ENCODE data around the gene CCDC124. TPM values are rescaled to one million over a fixed set of nuclear protein-coding genes. Genes with fewer than 3 reads are reported as not detected.

Gene CCDC124
- total and polyA plus RNA-seq, 10 of the 15 experiments (the other 5 are each of a cell fraction or from before 2014, with no cell fraction given) = 3.7 to 184 (median 51.8) TPM

DNA sequence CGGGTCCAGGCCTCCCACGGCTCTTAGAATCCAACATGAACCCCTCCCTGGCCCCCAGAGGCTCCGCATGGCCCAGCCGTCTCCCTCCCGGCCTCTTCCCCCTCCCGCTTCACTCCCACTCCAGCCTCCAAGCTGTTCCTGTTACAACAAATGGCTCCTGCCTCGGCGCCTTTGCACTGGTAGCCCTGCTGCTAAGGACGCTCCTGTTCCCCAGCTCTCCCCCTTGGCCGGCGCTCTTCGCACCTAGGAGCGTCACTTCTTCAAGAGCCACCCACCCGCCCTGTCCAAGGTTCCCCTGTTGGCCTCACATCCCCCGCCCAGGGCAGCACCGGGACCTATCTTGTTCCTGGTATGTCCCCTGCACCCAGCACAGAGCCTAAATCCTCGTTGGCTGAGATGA lies 9.4 kb downstream of the CCDC124 start:
- intact Hi-C loops (cut with micrococcal nuclease; ENCODE audit: unreplicated experiment) (no loop called here), in situ Hi-C loops (cut with MboI) (loop anchor here (10.0 kb wide), 1 partner anchor 53 kb away; no protein-coding TSS in a partner anchor)
- H3K27ac ChIP-seq (ENCODE audit: control insufficient read depth, insufficient read depth) = no peak overlapping the region
- no TSS peak for BruUV-seq (replicated peaks)
- SMC1A ChIA-PET (ENCODE audit: uncharacterized antibody, unreplicated experiment) = no interaction called here
- peaks cover 4% of the 10 kb centered on the region for H3K4me1 ChIP-seq (ENCODE audit: control insufficient read depth, insufficient read depth, low read length)
- H3K9ac ChIP-seq (ENCODE audit: control insufficient read depth, insufficient read depth, low read length) = no peak overlapping the region
- CTCF ChIA-PET = no interaction called here
- no peak for FAIRE-seq
- H3K4me3 ChIP-seq = no peak overlapping the region
- H4K20me1 ChIP-seq (ENCODE audit: control insufficient read depth, insufficient read depth) = no peaks in the 10 kb centered on the region
- 92% methylated on average over 17 of the region's 17 CpGs for WGBS (ENCODE audit: insufficient coverage, insufficient replicate concordance, low lambda C conversion rate, missing lambda C conversion rate)
- no peak overlapping the region for H3K4me2 ChIP-seq (ENCODE audit: control insufficient read depth, insufficient read depth)
- no peaks in the 10 kb centered on the region for H3K9me3 ChIP-seq (replicated peaks; ENCODE audit: control insufficient read depth, insufficient read depth, low read length)
- no peak for DNase-seq (ENCODE audit: low read depth, low spot score)
- no peak for TF ChIP-seq MYB (IDR thresholded peaks at IDR 0.05; ENCODE audit: borderline replicate concordance, low read depth, low read length)
- no peaks in the 10 kb centered on the region for H3K79me2 ChIP-seq (ENCODE audit: control insufficient read depth, insufficient read depth, low read length)
- RAD21 ChIA-PET (ENCODE audit: unreplicated experiment) = interaction anchor here (0.8 kb wide), 1 partner anchor 83 kb away, joined by 3 read pairs; the partner anchor contains the start of gene RPL18A
- POLR2A ChIA-PET = no interaction called here
- H3K27me3 ChIP-seq (replicated peaks in 1 of 2; ENCODE audit: control insufficient read depth in 2 of 2, insufficient read depth in 2 of 2, low read length in 1 of 2) = no peaks in the 10 kb centered on the region
- ATAC-seq = no peak
- H2AFZ ChIP-seq (ENCODE audit: control insufficient read depth, low read depth, low read length) = no peak overlapping the region
- H3K36me3 ChIP-seq (ENCODE audit: control insufficient read depth in 2 of 2, insufficient read depth in 2 of 2, low read length in 1 of 2) = no peaks in the 10 kb centered on the region; a peak in 3 of 4 replicates

DNA sequence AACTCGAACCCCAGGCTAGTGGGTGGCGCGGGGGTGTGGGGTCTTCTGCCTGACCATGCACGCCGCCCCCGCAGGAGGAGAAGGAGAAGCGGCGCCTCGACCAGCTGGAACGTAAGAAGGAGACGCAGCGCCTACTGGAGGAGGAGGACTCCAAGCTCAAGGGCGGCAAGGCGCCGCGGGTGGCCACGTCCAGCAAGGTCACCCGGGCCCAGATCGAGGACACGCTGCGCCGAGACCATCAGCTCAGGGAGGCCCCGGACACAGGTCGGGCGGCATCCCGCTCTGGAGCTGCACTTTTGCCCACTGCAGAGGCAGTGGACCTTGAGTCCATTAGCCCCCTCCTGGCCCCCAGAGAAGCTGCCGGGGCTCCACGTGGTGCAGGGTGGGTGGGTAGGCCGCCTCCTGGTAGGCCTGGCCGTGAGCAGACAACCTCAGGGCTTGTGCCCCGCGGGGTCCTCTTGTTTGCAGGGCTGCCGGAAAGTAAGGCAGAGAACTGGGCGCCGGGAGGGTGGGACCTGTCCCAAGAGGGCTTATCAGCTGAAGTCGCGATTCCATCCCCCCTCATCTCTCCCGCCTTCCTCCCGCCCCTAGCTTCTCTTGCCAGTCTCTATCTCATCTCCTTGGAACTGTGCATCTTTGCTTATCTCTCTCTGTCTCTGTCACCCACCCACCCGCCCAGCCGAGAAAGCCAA lies 9.9 kb downstream of the CCDC124 start:
- no peak overlapping the region for H3K27ac ChIP-seq (ENCODE audit: control insufficient read depth, insufficient read depth)
- H3K36me3 ChIP-seq (ENCODE audit: control insufficient read depth in 2 of 2, insufficient read depth in 2 of 2, low read length in 1 of 2) = no peaks in the 10 kb centered on the region; a peak in 3 of 4 replicates
- WGBS (ENCODE audit: insufficient coverage, insufficient replicate concordance, low lambda C conversion rate, missing lambda C conversion rate) = 93% methylated on average over 35 of the region's 41 CpGs
- intact Hi-C loops (cut with micrococcal nuclease; ENCODE audit: unreplicated experiment) (no loop called here), in situ Hi-C loops (cut with MboI) (loop anchor here (10.0 kb wide), 1 partner anchor 52 kb away; no protein-coding TSS in a partner anchor)
- ATAC-seq = no peak
- H3K9me3 ChIP-seq (replicated peaks; ENCODE audit: control insufficient read depth, insufficient read depth, low read length) = no peaks in the 10 kb centered on the region
- H3K4me3 ChIP-seq = no peak overlapping the region
- no peaks in the 10 kb centered on the region for H3K79me2 ChIP-seq (ENCODE audit: control insufficient read depth, insufficient read depth, low read length)
- no peak for FAIRE-seq
- no peak for DNase-seq (ENCODE audit: low read depth, low spot score)
- H3K4me2 ChIP-seq (ENCODE audit: control insufficient read depth, insufficient read depth) = no peak overlapping the region
- no peaks in the 10 kb centered on the region for H4K20me1 ChIP-seq (ENCODE audit: control insufficient read depth, insufficient read depth)
- BruUV-seq (replicated peaks) = no TSS peak
- H2AFZ ChIP-seq (ENCODE audit: control insufficient read depth, low read depth, low read length) = no peak overlapping the region
- H3K4me1 ChIP-seq (ENCODE audit: control insufficient read depth, insufficient read depth, low read length) = peaks cover 7% of the 10 kb centered on the region
- ChIA-PET SMC1A (ENCODE audit: uncharacterized antibody, unreplicated experiment) (no interaction called here), POLR2A (interaction anchor here (0.6 kb wide), 1 partner anchor 10 kb away, joined by 3 read pairs; no protein-coding TSS in a partner anchor), CTCF (interaction anchor here (5.5 kb wide), 1 partner anchor 53 kb away, joined by 62 read pairs; no protein-coding TSS in a partner anchor), RAD21 (ENCODE audit: unreplicated experiment) (interaction anchor here (0.8 to 1.5 kb wide), 2 partner anchors 83 to 84 kb away, joined by 3 to 5 read pairs; partner anchors contain the start of gene RPL18A)
- no peaks in the 10 kb centered on the region for H3K27me3 ChIP-seq (replicated peaks in 1 of 2; ENCODE audit: control insufficient read depth in 2 of 2, insufficient read depth in 2 of 2, low read length in 1 of 2)
- no peak overlapping the region for H3K9ac ChIP-seq (ENCODE audit: control insufficient read depth, insufficient read depth, low read length)
- TF ChIP-seq IRF4 (IDR thresholded peaks at IDR 0.05; ENCODE audit: low read depth, low read length) = no peak
- TF ChIP-seq, protein P1, sequence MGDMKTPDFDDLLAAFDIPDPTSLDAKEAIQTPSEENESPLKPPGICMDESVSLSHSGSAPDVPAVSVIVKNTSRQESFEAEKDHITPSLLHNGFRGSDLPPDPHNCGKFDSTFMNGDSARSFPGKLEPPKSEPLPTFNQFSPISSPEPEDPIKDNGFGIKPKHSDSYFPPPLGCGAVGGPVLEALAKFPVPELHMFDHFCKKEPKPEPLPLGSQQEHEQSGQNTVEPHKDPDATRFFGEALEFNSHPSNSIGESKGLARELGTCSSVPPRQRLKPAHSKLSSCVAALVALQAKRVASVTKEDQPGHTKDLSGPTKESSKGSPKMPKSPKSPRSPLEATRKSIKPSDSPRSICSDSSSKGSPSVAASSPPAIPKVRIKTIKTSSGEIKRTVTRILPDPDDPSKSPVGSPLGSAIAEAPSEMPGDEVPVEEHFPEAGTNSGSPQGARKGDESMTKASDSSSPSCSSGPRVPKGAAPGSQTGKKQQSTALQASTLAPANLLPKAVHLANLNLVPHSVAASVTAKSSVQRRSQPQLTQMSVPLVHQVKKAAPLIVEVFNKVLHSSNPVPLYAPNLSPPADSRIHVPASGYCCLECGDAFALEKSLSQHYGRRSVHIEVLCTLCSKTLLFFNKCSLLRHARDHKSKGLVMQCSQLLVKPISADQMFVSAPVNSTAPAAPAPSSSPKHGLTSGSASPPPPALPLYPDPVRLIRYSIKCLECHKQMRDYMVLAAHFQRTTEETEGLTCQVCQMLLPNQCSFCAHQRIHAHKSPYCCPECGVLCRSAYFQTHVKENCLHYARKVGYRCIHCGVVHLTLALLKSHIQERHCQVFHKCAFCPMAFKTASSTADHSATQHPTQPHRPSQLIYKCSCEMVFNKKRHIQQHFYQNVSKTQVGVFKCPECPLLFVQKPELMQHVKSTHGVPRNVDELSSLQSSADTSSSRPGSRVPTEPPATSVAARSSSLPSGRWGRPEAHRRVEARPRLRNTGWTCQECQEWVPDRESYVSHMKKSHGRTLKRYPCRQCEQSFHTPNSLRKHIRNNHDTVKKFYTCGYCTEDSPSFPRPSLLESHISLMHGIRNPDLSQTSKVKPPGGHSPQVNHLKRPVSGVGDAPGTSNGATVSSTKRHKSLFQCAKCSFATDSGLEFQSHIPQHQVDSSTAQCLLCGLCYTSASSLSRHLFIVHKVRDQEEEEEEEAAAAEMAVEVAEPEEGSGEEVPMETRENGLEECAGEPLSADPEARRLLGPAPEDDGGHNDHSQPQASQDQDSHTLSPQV (IDR thresholded peaks at IDR 0.05) = no peak
- TF ChIP-seq SPI1 (IDR thresholded peaks at IDR 0.05; ENCODE audit: borderline replicate concordance, insufficient read depth, low read depth, low read length) = no peak
- TF ChIP-seq NBN (IDR thresholded peaks at IDR 0.05) = no peak
- no peak for TF ChIP-seq JUND (IDR thresholded peaks at IDR 0.05; ENCODE audit: low read depth, low read length)
- no peak for TF ChIP-seq GATAD2B (conservative IDR thresholded peaks at IDR 0.05; ENCODE audit: low read depth)
- TF ChIP-seq NRF1 (conservative IDR thresholded peaks at IDR 0.05; ENCODE audit: low read depth, low read length) = no peak
- no peak for TF ChIP-seq ZNF622 (IDR thresholded peaks at IDR 0.05)
- no peak for TF ChIP-seq ZNF384 (IDR thresholded peaks at IDR 0.05; ENCODE audit: borderline replicate concordance, low read depth, low read length)
